K562 (cell line): ENCODE results near the gene DALRD3. TPM values are rescaled to one million over a fixed set of nuclear protein-coding genes. Genes with fewer than 3 reads are reported as not detected.

Experiments
- CAMTA2 ChIP-seq: fragments of 250-450 bp; sonication (Bioruptor Pico); conservative IDR thresholded peaks from 2 replicates; pipeline ENCODE4 v1.5.1; 2022
- CREBBP ChIP-seq: IDR thresholded peaks from one replicate; pipeline ENCODE4 v1.6.1; 2012; ENCODE audit warnings: low read depth, mild to moderate bottlenecking, control low read depth, inconsistent platforms, low read length
- CXXC5 ChIP-seq: fragments of 250-450 bp; sonication (Bioruptor Pico); IDR thresholded peaks from 2 replicates; pipeline ENCODE4 v1.8.0; 2022; ENCODE audit warnings: inconsistent platforms, mild to moderate bottlenecking, moderate library complexity
- FOXM1 ChIP-seq, 2 experiments: fragments of 450-650 bp in 1 of 2; sonication (generic) in 1 of 2; formaldehyde crosslinking in 1 of 2; IDR thresholded peaks; 2 replicates each; pipeline versions ENCODE4 v1.6.1 to v1.9.0; 2017 to 2022; ENCODE audit warnings: low read depth in 2 of 2, mild to moderate bottlenecking in 2 of 2, missing genetic modification reagents in 1 of 2, moderate library complexity in 1 of 2
- HNRNPH1 ChIP-seq: fragments of 200-400 bp; formaldehyde crosslinking; optimal IDR thresholded peaks from 2 replicates; pipeline ENCODE3; 2017; ENCODE audit warnings: low read depth, mild to moderate bottlenecking, low read length, moderate library complexity
- NCOR1 ChIP-seq: fragments of 450-650 bp; IDR thresholded peaks from 2 replicates; pipeline ENCODE4 v1.6.1; 2016; ENCODE audit warnings: mild to moderate bottlenecking, moderate library complexity
- NR2C2 ChIP-seq, 2 experiments: fragments of 200-800 bp in 1 of 2; sonication (Bioruptor generic) in 1 of 2; sonication (generic) in 1 of 2; formaldehyde crosslinking in 1 of 2; IDR thresholded peaks; 2 replicates each; pipeline versions ENCODE4 v1.6.1 to v1.8.0; 2016 to 2022; ENCODE audit warnings: mild to moderate bottlenecking in 1 of 2, missing compliant biosample characterization in 1 of 2, missing genetic modification characterization in 1 of 2, missing genetic modification reagents in 1 of 2
- NR3C1 ChIP-seq: sonication (generic); formaldehyde crosslinking; IDR thresholded peaks from 2 replicates; pipeline ENCODE4 v1.8.1; 2022; ENCODE audit warnings: missing genetic modification reagents
- NR4A1 ChIP-seq, 2 experiments: fragments of 250-450 bp in 1 of 2; fragments of 450-650 bp in 1 of 2; sonication (Bioruptor Pico) in 1 of 2; IDR thresholded peaks; 2 replicates each; pipeline versions ENCODE4 v1.4.0 to v1.6.1; 2016 to 2020; ENCODE audit warnings: mild to moderate bottlenecking in 2 of 2, missing compliant biosample characterization in 1 of 2, missing genetic modification characterization in 1 of 2, moderate library complexity in 1 of 2
- RBBP5 ChIP-seq: fragments of 200-600 bp; sonication (generic); IDR thresholded peaks from 2 replicates; pipeline ENCODE4 v1.6.1; 2012; ENCODE audit warnings: borderline replicate concordance, mild to moderate bottlenecking, low read length, control low read depth, inconsistent platforms; ENCODE audit not compliant: insufficient read depth, poor library complexity, severe bottlenecking
- RFX5 ChIP-seq: IDR thresholded peaks from 2 replicates; pipeline ENCODE4 v1.6.1; 2011; ENCODE audit warnings: low read depth, mild to moderate bottlenecking, improper control_type of control experiment, low read length
- SREBF2 ChIP-seq: sonication (generic); formaldehyde crosslinking; IDR thresholded peaks from 2 replicates; pipeline ENCODE4 v1.4.0; 2020; ENCODE audit warnings: mild to moderate bottlenecking, missing genetic modification reagents
- TFAM ChIP-seq: fragments of 250-450 bp; sonication (Bioruptor Pico); conservative IDR thresholded peaks from 2 replicates; pipeline ENCODE4 v1.5.0; 2021; ENCODE audit warnings: mild to moderate bottlenecking, moderate library complexity
- ZNF12 ChIP-seq: sonication (generic); formaldehyde crosslinking; IDR thresholded peaks from 2 replicates; pipeline ENCODE4 v1.4.0; 2020; ENCODE audit warnings: mild to moderate bottlenecking, missing genetic modification reagents
- ZNF224 ChIP-seq: sonication (generic); formaldehyde crosslinking; IDR thresholded peaks from 2 replicates; pipeline ENCODE4 v1.8.0; 2022; ENCODE audit warnings: mild to moderate bottlenecking, missing genetic modification reagents
- ZNF324 ChIP-seq: fragments of 250-450 bp; sonication (Bioruptor Pico); IDR thresholded peaks from 2 replicates; pipeline ENCODE4 v1.4.0; 2020; ENCODE audit warnings: mild to moderate bottlenecking
- polyA plus RNA-seq, 8 experiments: library from polyadenylated mRNA; depleted of rRNA in 4 of 8; stranded (reverse) in 5 of 8; unstranded in 3 of 8; fragments of >200 nt; fragmentation: Nextera tagmentation in 2 of 8; fragmentation: Illumina TruSeq in 1 of 8; extraction: Ambion mirVana in 2 of 8; extraction: Trizol in 1 of 8; gene quantifications; 2 replicates each; pipeline versions ENCODE4 v1.2.1 to v1.2.3, GENCODE V29; 2011 to 2014; ENCODE audit warnings: inconsistent platforms in 1 of 8, missing spikeins in 1 of 8
- total RNA-seq, 7 experiments: library from RNA; depleted of rRNA in 6 of 7; stranded (reverse); fragments of >200 nt in 6 of 7; fragmentation: Illumina TruSeq in 2 of 7; extraction: Trizol in 2 of 7; gene quantifications; 2 replicates each; pipeline versions ENCODE4 v1.2.1 to v1.2.3, GENCODE V29; 2011 to 2021; ENCODE audit warnings: low replicate concordance in 1 of 7
- TF ChIP-seq, protein P1 (sequence below), 2 experiments: fragments of 450-650 bp; conservative IDR thresholded peaks; 2 replicates each; pipeline ENCODE4 v1.6.1; 2017; ENCODE audit warnings: mild to moderate bottlenecking in 2 of 2, moderate library complexity in 2 of 2
- TF ChIP-seq, protein P2 (sequence below), 2 experiments: fragments of 450-650 bp in 1 of 2; sonication (generic) in 1 of 2; formaldehyde crosslinking in 1 of 2; IDR thresholded peaks in 1 of 2; conservative IDR thresholded peaks in 1 of 2; 2 replicates each; pipeline versions ENCODE4 v1.6.1 to v1.8.1; 2016 to 2023; ENCODE audit warnings: mild to moderate bottlenecking in 2 of 2, moderate library complexity in 2 of 2, inconsistent platforms in 1 of 2, missing genetic modification reagents in 1 of 2
- TF ChIP-seq, protein P3 (sequence below), 2 experiments: fragments of 450-650 bp in 1 of 2; sonication (generic) in 1 of 2; formaldehyde crosslinking; conservative IDR thresholded peaks; 2 replicates each; pipeline versions ENCODE4 v1.4.0 to v1.8.1; 2020 to 2022; ENCODE audit warnings: mild to moderate bottlenecking in 1 of 2, missing genetic modification reagents in 1 of 2
- TF ChIP-seq, protein P4 (sequence below): fragments of 250-450 bp; sonication (Bioruptor Pico); IDR thresholded peaks from 2 replicates; pipeline ENCODE4 v1.5.0; 2021; ENCODE audit warnings: mild to moderate bottlenecking, borderline replicate concordance

Gene DALRD3
- total and polyA plus RNA-seq, 9 of the 15 experiments (the other 6 are each of a cell fraction or from before 2014, with no cell fraction given), result 6.6 to 31.3 (median 14.4) TPM

DNA sequence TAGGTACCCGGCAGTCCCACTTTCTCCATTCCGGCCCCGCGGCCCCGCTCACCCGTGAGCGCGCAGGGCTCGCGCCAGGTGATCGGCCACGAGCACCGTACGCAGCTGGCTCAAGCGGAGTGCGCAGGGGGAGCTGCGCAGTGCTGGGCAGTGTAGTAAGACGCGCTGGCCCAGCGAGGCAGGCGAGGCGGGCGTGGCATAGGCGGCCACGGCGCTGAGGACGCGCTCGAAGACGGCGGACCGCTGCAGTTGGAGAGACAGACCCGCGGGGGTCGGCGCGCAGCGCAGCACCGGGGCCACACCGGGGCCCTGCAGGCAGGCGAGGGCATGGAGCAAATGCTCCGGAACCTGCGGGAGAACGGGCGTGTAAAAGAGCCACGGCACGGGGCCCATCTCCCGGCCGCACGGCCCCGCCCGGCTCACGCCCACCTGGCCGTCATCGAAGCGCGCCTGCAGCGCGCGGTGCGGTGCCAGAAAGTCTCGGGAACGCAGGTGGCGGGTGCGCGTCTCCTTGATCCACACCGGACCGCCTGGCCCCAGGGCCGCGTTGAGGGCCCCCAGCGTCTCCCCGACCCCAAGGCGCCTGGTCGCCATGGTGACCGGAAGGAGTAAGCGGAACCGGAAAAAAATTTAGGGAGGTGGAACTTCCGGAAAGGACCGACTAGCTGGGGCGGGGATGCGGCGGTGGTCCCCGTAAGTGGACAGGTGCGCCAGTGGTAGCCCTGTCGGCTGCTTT lies at the start of gene DALRD3 (continued):
- TF ChIP-seq, protein P1, sequence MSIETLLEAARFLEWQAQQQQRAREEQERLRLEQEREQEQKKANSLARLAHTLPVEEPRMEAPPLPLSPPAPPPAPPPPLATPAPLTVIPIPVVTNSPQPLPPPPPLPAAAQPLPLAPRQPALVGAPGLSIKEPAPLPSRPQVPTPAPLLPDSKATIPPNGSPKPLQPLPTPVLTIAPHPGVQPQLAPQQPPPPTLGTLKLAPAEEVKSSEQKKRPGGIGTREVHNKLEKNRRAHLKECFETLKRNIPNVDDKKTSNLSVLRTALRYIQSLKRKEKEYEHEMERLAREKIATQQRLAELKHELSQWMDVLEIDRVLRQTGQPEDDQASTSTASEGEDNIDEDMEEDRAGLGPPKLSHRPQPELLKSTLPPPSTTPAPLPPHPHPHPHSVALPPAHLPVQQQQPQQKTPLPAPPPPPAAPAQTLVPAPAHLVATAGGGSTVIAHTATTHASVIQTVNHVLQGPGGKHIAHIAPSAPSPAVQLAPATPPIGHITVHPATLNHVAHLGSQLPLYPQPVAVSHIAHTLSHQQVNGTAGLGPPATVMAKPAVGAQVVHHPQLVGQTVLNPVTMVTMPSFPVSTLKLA (conservative IDR thresholded peaks at IDR 0.05), result peak; percentile 79 to 91
- TF ChIP-seq, protein P2, sequence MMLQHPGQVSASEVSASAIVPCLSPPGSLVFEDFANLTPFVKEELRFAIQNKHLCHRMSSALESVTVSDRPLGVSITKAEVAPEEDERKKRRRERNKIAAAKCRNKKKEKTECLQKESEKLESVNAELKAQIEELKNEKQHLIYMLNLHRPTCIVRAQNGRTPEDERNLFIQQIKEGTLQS (IDR thresholded peaks at IDR 0.05), result no peak
- TF ChIP-seq, protein P2 (CRISPR knock-in tag; conservative IDR thresholded peaks at IDR 0.05), result no peak
- no peak for TF ChIP-seq ZNF324 (CRISPR knock-in tag)
- TF ChIP-seq ZNF12 (CRISPR knock-in tag), result no peak
- TF ChIP-seq HNRNPH1, result no peak
- no peak for TF ChIP-seq NCOR1
- TF ChIP-seq, protein P3, sequence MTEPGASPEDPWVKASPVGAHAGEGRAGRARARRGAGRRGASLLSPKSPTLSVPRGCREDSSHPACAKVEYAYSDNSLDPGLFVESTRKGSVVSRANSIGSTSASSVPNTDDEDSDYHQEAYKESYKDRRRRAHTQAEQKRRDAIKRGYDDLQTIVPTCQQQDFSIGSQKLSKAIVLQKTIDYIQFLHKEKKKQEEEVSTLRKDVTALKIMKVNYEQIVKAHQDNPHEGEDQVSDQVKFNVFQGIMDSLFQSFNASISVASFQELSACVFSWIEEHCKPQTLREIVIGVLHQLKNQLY (CRISPR knock-in tag; conservative IDR thresholded peaks at IDR 0.05), result no peak
- TF ChIP-seq NR3C1, result 0 out of 2 replicates have a peak, but pooled peaks have one; percentile 50
- no peak for TF ChIP-seq ZNF224
- no peak for TF ChIP-seq FOXM1 (IDR thresholded peaks at IDR 0.05; ENCODE audit: low read depth)
- TF ChIP-seq FOXM1 (CRISPR knock-in tag; IDR thresholded peaks at IDR 0.05; ENCODE audit: low read depth), result 0 out of 2 replicates have a peak, but pooled peaks have one; percentile 51
- no peak for TF ChIP-seq RFX5
- TF ChIP-seq NR2C2 (CRISPR knock-in tag; IDR thresholded peaks at IDR 0.05), result peak; percentile 58
- TF ChIP-seq NR2C2 (tag; IDR thresholded peaks at IDR 0.05), result peak; percentile 45
- peak; percentile 83 for TF ChIP-seq CXXC5
- TF ChIP-seq TFAM (CRISPR knock-in tag), result no peak
- peak; percentile 59 for TF ChIP-seq RBBP5
- TF ChIP-seq, protein P4, sequence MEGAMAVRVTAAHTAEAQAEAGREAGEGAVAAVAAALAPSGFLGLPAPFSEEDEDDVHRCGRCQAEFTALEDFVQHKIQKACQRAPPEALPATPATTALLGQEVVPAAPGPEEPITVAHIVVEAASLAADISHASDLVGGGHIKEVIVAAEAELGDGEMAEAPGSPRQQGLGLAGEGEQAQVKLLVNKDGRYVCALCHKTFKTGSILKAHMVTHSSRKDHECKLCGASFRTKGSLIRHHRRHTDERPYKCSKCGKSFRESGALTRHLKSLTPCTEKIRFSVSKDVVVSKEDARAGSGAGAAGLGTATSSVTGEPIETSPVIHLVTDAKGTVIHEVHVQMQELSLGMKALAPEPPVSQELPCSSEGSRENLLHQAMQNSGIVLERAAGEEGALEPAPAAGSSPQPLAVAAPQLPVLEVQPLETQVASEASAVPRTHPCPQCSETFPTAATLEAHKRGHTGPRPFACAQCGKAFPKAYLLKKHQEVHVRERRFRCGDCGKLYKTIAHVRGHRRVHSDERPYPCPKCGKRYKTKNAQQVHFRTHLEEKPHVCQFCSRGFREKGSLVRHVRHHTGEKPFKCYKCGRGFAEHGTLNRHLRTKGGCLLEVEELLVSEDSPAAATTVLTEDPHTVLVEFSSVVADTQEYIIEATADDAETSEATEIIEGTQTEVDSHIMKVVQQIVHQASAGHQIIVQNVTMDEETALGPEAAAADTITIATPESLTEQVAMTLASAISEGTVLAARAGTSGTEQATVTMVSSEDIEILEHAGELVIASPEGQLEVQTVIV (CRISPR knock-in tag), result no peak
- TF ChIP-seq CREBBP, result no peak
- no peak for TF ChIP-seq NR4A1 (CRISPR knock-in tag; IDR thresholded peaks at IDR 0.05)
- TF ChIP-seq NR4A1 (tag; IDR thresholded peaks at IDR 0.05), result no peak
- 0 out of 2 replicates have a peak, but pooled peaks have one; percentile 43 for TF ChIP-seq CAMTA2 (CRISPR knock-in tag)
- no peak for TF ChIP-seq SREBF2 (CRISPR knock-in tag)
